GM18870 (cell line): ENCODE results near the gene ORAI3.
"Not testable (repeated sequence)": the region's sequence is repeated elsewhere in the genome, so short reads cannot be mapped to it uniquely, and the experiment has no call there.

Experiments
- ATAC-seq: cut with Tn5 transposase; IDR thresholded peaks from one replicate; pipeline ENCODE4 v1.9.1; 2021; ENCODE audit warnings: moderate library complexity; ENCODE audit not compliant: unreplicated experiment

The ORAI3 gene

DNA sequence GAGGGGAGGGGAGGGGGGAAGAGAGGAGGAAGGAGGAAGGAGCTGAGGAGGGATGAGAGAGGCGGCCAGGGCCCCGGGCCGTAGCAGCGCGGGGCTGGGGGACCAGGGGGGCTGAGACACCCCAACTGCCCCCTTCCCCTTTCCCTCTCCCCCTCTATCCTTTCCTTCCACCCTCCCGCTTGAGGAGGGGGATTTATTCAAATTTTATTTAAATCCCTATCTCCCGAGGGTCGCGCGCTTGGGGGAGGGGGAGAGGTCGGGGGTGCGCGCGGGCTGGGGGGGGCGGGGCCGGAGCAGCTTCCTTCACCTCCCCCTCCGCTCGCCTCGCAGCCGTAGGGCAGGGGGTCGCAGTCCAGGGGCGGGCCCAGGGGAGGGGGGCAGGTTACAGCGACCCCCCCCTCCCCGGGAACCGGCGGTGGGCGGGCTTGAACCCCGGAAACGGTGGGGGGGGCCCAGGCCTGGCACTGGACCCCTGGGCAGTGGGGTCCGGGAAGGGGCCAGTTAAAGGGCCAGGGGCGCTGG, 25.3 kb upstream of the ORAI3 start, which contains the start of gene FBXL19:
TSS of gene FBXL19 (plus strand) at position 19 of the 522 bp plus-strand sequence. CDS start 2,183 bp downstream, outside the sequence.
- no peak for ATAC-seq

- ATAC-seq: no peak
Measured at GRCh38 chr16:30924076-30924912, 24.6 kb upstream of the ORAI3 start.

- no peak for ATAC-seq
Measured at GRCh38 chr16:30924913-30925631, 23.8 kb upstream of the ORAI3 start.

- ATAC-seq: no peak
Measured at GRCh38 chr16:30925632-30925987, 23.3 kb upstream of the ORAI3 start.

DNA sequence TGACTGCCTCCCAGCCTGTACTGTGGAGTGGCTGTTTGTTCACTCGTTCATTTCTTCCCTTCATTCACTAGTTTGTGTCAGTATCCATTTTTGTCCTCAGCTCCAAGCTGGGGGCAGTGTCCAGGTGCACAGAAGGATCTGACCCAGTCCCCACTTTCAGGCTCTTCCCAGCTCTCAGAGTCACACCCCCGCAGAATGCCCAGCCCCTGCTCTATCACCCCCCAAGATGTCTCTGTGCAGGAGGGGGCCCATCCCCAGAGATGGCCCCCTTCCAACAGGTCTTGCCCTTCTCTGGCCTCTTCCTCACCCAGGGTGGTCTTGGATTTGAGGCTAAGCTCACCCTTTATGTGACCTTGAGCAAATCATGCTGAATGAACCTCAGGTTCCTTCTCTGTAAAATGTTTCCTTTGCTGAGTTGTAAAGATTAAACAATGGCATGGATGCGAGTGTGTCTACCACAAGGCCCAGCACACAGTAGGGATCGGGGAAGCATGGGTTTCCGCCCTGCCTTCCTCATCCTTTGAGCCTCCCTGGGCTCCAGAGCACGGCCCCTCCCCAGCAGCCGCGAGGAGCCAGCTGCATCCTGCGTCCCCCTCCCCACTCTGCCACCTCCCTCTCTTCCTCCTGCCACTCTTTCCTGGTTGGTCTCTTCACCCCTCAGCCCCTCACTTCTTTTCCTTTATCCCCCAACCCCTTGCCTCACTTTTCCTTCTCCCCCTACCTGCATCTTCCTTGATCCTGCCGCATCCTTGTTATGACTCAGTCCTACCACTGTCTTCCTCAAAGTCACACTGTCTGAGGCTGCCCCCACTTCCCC, 22.7 kb upstream of the ORAI3 start:
- ATAC-seq: no peak

DNA sequence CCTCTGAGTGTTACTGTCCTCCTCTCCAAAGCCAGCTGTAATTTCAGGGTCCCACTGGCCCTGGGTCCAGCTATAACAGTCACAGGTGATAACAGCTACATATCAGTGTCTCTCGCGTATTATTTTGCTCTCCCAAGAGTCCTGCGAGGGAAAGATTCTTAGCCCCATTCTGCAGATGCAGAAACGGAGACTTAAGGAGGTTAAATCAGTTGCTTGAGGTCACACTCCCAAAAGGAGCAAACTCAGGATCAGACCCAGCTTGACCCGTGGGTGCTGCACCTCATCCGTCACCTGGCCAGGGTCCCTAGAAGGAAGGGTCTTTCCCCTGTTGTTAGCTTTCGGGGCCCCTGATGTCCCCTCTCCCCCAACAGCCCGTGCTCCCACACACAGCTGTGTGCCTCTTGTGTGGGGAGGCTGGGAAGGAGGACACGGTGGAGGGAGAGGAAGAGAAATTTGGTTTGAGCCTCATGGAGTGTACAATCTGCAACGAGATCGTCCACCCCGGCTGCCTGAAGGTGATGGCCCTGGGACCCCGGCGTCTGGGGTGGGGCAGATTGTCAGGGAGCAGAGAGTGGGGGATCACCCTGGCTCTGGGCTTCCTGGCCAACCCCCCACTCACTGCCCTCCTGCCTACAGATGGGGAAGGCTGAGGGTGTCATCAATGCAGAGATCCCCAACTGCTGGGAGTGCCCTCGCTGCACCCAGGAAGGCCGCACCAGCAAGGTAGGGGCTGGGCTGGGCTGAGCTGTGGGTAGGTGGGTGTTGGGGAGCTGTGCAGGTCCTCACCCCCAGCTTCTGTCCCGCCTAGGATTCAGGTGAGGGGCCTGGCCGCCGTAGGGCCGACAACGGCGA, 21.7 kb upstream of the ORAI3 start:
- no peak for ATAC-seq

GRCh38 chr16:30927789-30928378, 21.0 kb upstream of the ORAI3 start:
- no peak for ATAC-seq

GRCh38 chr16:30928390-30928789, 20.5 kb upstream of the ORAI3 start:
- no peak for ATAC-seq

DNA sequence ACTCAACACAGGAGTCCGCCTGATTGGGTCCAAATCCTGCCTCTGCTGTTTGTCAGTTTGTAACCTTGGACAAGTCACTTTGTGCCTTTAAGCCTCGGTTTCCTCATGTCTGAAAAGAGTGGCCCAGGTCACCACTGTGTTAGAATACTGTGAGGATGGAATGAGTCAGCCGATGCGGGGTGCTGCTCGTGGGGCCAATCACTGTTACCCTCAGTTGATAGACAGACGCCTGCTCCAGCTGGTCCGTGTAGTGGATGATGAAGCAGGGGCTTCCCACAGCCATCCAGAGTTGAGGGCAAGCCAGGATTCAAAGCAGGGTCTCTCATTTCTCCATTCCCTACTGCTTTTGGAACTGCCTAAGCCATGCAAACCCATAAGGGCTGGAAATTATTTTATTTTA, 19.7 kb upstream of the ORAI3 start:
- ATAC-seq: no peak

DNA sequence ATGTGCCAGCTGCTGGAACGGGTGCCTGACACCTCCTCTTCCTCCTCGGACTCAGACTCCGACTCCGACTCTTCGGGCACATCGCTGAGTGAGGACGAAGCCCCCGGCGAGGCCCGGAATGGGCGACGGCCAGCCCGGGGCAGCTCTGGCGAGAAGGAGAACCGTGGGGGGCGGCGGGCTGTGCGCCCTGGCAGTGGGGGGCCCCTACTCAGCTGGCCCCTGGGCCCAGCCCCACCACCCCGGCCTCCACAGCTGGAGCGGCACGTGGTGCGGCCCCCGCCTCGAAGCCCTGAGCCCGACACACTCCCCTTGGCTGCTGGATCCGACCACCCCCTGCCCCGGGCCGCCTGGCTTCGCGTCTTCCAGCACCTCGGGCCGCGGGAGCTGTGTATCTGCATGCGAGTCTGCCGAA, 18.7 kb upstream of the ORAI3 start:
- ATAC-seq: no peak

- ATAC-seq: no peak
Measured at GRCh38 chr16:30931068-30931650, 17.7 kb upstream of the ORAI3 start.

DNA sequence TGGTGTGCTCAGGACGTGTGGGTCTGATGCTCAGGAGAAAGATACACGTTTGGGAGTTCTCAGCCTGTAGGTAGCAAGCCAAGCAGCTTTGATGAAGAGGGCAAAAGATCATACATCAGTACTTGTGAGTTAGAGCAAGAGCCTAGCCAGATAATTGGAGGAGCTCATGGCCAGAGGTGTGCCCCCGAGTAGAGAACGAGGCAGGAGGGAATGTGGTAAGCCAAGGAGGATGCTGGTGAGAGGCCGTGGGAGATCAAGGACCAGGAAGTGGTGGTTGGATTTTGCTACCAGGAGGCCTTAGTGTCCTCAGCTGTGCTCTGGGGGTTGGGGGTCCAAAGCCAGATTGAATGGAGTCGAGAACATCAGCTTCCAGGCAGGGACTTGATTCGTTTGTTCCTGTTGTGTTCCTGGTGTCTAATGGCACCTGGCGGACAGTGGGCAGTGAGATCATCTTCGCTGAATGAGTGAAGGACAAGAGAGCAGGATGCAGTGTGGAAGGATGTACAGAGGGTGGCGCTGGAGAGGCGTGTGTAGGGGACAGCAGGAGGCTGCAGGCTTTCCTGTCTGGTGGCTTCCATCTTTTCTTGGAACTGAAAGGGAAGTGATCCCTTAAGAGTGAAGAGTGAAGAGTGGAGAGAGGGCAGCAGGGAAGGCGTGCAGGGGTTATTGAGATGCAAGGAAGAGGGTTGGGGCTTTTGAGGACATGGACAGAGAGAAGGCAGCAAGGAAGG, 13.9 kb upstream of the ORAI3 start:
- ATAC-seq: no peak

GRCh38 chr16:30937692-30938091, 11.2 kb upstream of the ORAI3 start:
- no peak for ATAC-seq

- ATAC-seq: not testable (repeated sequence)
Measured at GRCh38 chr16:30939571-30939970, 9.3 kb upstream of the ORAI3 start.

- ATAC-seq: no peak
Measured at GRCh38 chr16:30941600-30942425, 7.1 kb upstream of the ORAI3 start.

GRCh38 chr16:30942426-30942806, 6.5 kb upstream of the ORAI3 start:
- no peak for ATAC-seq

DNA sequence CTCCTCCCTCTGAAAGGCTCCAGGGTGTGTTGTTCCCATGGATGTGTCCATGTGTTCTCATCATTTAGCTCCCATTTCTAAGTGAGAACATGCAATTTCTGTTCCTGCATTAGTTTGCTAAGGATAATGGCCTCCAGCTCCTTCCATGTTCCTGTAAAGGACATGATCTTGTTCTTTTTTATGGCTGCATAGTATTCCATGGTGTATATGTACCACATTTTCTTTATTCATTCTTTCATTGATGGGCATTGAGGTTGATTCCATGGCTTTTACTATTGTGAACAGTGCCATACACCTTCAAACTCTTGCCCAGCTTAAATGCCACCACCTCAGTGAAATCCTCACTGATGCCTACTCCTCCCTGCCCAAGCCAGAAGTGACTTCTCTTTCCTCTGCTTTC, 4.5 kb upstream of the ORAI3 start:
- no peak for ATAC-seq
